SK-N-SH treated with all-trans-retinoic acid at 6 μM for 48 hours (cell line): Measurements from ENCODE around the gene GOSR2.

Experiments used
- ESRRG ChIP-seq: fragments of 250-450 bp; sonication (Bioruptor Pico); IDR thresholded peaks from 2 replicates; pipeline ENCODE4 v1.6.1; 2021; ENCODE audit warnings: mild to moderate bottlenecking
- PATZ1 ChIP-seq: fragments of 250-450 bp; sonication (Bioruptor Pico); IDR thresholded peaks from 2 replicates; pipeline ENCODE4 v1.8.0; 2020; ENCODE audit warnings: mild to moderate bottlenecking, moderate library complexity, borderline replicate concordance
- ZFP3 ChIP-seq: fragments of 250-450 bp; sonication (Bioruptor Pico); IDR thresholded peaks from 2 replicates; pipeline ENCODE4 v1.5.0; 2020; ENCODE audit warnings: mild to moderate bottlenecking, moderate library complexity
- ZFP30 ChIP-seq: fragments of 450-650 bp; formaldehyde crosslinking; IDR thresholded peaks from 2 replicates; pipeline ENCODE4 v1.5.0; 2022; ENCODE audit warnings: mild to moderate bottlenecking, moderate library complexity

- TF ChIP-seq PATZ1 (CRISPR knock-in tag) (no peak), ZFP30 (CRISPR knock-in tag) (no peak), ESRRG (CRISPR knock-in tag) (no peak), ZFP3 (CRISPR knock-in tag) (no peak)
Measured at GRCh38 chr17:46890638-46891037, 32.3 kb upstream of the GOSR2 start.
